ENCODE results near the gene NUDT4. TPM values are rescaled to one million over a fixed set of nuclear protein-coding genes. Genes with fewer than 3 reads are reported as not detected.
A peak's percentile ranks its signal among the peaks of the same experiment; 100 is the strongest.

The NUDT4 gene
- total RNA-seq, 1 donor from 2014 or later: 37.1 TPM

DNA sequence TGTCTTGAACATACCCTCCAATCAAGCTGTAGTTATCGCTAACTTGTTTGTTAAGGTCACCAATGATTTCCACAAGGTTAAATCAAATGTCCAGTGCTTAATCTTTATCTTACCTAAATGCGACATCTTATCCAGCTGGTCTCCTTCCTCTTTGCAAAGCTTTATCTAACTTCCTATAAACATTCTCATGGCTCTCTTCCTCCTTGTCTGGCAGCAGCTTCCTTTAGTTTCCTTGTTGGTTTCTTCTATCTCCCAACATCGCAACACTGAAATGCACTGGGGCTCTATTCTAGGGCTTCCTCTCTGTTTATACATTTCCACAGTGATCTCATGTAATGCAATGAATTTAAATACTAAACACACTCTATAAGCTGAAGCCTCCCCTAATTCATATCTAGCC is 35.3 kb downstream of the NUDT4 start:
- H3K4me3 ChIP-seq: no peak overlapping the region
- H3K27me3 ChIP-seq: no peaks in the 10 kb centered on the region
- peaks cover 60% of the 10 kb centered on the region for H3K4me1 ChIP-seq
- H3K27ac ChIP-seq: peak overlapping the region; percentile 7
- intact Hi-C loops (cut with DNase I): no loop called here
- no peaks in the 10 kb centered on the region for H3K36me3 ChIP-seq
- no peaks in the 10 kb centered on the region for H3K9me3 ChIP-seq
- no peak for DNase-seq (ENCODE audit: extremely low spot score in 2 of 2)
- TF ChIP-seq POLR2AphosphoS5 (IDR thresholded peaks at IDR 0.05; ENCODE audit: insufficient read depth in 1 of 2, low read depth in 1 of 2): no peak

- TF ChIP-seq, protein P1, sequence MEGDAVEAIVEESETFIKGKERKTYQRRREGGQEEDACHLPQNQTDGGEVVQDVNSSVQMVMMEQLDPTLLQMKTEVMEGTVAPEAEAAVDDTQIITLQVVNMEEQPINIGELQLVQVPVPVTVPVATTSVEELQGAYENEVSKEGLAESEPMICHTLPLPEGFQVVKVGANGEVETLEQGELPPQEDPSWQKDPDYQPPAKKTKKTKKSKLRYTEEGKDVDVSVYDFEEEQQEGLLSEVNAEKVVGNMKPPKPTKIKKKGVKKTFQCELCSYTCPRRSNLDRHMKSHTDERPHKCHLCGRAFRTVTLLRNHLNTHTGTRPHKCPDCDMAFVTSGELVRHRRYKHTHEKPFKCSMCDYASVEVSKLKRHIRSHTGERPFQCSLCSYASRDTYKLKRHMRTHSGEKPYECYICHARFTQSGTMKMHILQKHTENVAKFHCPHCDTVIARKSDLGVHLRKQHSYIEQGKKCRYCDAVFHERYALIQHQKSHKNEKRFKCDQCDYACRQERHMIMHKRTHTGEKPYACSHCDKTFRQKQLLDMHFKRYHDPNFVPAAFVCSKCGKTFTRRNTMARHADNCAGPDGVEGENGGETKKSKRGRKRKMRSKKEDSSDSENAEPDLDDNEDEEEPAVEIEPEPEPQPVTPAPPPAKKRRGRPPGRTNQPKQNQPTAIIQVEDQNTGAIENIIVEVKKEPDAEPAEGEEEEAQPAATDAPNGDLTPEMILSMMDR (IDR thresholded peaks at IDR 0.05): no peak
- TF ChIP-seq POLR2AphosphoS5 (IDR thresholded peaks at IDR 0.05; ENCODE audit: insufficient read depth in 1 of 2, low read depth in 1 of 2) (no peak), POLR2A (IDR thresholded peaks at IDR 0.05) (no peak)
- H3K9me3 ChIP-seq: no peaks in the 10 kb centered on the region
- intact Hi-C loops (cut with DNase I): loop anchor here (5.0 kb wide), 1 partner anchor 429 kb away; no protein-coding TSS in a partner anchor
- no peak overlapping the region for H3K4me3 ChIP-seq
- H3K36me3 ChIP-seq: no peaks in the 10 kb centered on the region
- no peaks in the 10 kb centered on the region for H3K27me3 ChIP-seq
- no peak overlapping the region for H3K27ac ChIP-seq
- DNase-seq (ENCODE audit: extremely low spot score in 2 of 2): no peak
- H3K4me1 ChIP-seq: peaks cover 55% of the 10 kb centered on the region
These were observed 38.2 kb downstream of the NUDT4 start for GRCh38 chr12:93415723-93416464.

GRCh38 chr12:93417967-93418480 is 40.3 kb downstream of the NUDT4 start:
- Histone ChIP-seq H3K27ac (no peak overlapping the region), H3K27me3 (no peaks in the 10 kb centered on the region), H3K4me1 (peaks cover 38% of the 10 kb centered on the region), H3K9me3 (no peaks in the 10 kb centered on the region), H3K36me3 (no peaks in the 10 kb centered on the region), H3K4me3 (no peak overlapping the region)
- TF ChIP-seq POLR2AphosphoS5 (IDR thresholded peaks at IDR 0.05; ENCODE audit: insufficient read depth in 1 of 2, low read depth in 1 of 2): no peak
- TF ChIP-seq POLR2A (IDR thresholded peaks at IDR 0.05): no peak
- TF ChIP-seq, protein P1 (IDR thresholded peaks at IDR 0.05): no peak
- no peak for DNase-seq (ENCODE audit: extremely low spot score in 2 of 2)
- intact Hi-C loops (cut with DNase I): loop anchor here (5.0 kb wide), 1 partner anchor 431 kb away; no protein-coding TSS in a partner anchor

DNA sequence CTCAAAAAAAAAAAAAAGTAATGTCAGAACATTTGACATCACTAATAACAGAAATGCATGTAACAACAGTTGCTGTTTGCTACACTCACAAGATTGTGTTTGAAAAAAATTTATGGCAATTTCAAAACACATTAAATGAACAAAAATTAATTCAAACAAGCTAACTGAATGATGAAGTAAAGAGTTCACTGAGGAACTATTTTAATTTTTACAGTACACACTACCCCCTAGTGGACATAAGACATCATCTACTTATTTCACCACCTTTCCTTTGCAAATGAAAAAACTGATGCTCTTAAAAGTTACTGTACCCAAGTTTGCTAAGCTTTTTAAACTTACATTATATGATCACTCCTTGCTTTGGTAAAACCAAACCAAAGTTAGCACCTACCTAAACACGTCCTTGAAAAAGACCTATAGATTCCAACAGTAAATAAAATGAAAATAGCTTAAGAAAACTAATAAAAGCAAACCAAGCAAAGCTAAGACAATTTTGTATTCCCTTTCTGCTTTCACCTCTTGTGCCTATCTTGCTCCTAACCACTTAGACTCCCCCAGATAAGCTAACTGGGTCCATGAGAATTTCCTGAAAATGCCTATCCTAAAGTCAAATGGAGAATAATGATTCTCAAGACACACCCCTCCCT is 41.8 kb downstream of the NUDT4 start:
- H3K36me3 ChIP-seq: no peaks in the 10 kb centered on the region
- H3K4me1 ChIP-seq: peaks cover 32% of the 10 kb centered on the region
- TF ChIP-seq, protein P1 (IDR thresholded peaks at IDR 0.05): peak in 2 of 3 experiments; percentile 37 to 64
- TF ChIP-seq POLR2AphosphoS5 (IDR thresholded peaks at IDR 0.05; ENCODE audit: insufficient read depth in 1 of 2, low read depth in 1 of 2): peak in 1 of 2 donors; percentile 23
- TF ChIP-seq POLR2A (IDR thresholded peaks at IDR 0.05): no peak
- no peak for DNase-seq (ENCODE audit: extremely low spot score in 2 of 2)
- intact Hi-C loops (cut with DNase I): loop anchor here (5.0 kb wide), 1 partner anchor 432 kb away; no protein-coding TSS in a partner anchor
- no peak overlapping the region for H3K4me3 ChIP-seq
- no peaks in the 10 kb centered on the region for H3K27me3 ChIP-seq
- H3K9me3 ChIP-seq: no peaks in the 10 kb centered on the region
- no peak overlapping the region for H3K27ac ChIP-seq

DNA sequence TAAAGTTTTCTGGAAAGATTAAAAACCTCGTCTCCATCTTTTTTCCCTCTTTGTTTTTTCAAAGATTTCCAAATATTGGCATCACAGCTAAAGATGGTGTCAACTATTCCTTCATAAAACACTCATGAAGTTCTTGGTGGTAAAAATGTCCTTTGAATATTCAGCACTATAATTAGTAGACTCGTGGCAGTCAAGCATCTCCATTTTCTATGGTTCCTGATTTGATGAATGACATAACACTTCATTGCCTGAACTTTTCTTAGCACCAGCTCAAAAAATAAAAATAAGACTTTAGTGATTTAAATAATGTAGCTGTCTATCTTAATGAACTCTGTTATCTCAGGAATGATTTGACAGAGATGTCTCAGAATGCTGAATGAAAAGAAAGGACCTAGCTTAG is 44.3 kb downstream of the NUDT4 start:
- DNase-seq (ENCODE audit: extremely low spot score in 2 of 2): no peak
- H3K27me3 ChIP-seq: no peaks in the 10 kb centered on the region
- no peak overlapping the region for H3K4me3 ChIP-seq
- TF ChIP-seq POLR2A (IDR thresholded peaks at IDR 0.05) (no peak), POLR2AphosphoS5 (IDR thresholded peaks at IDR 0.05; ENCODE audit: insufficient read depth in 1 of 2, low read depth in 1 of 2) (no peak)
- TF ChIP-seq, protein P1 (IDR thresholded peaks at IDR 0.05): no peak
- peaks cover 37% of the 10 kb centered on the region for H3K4me1 ChIP-seq
- intact Hi-C loops (cut with DNase I): no loop called here
- H3K9me3 ChIP-seq: no peaks in the 10 kb centered on the region
- no peaks in the 10 kb centered on the region for H3K36me3 ChIP-seq
- no peak overlapping the region for H3K27ac ChIP-seq

Data from vagina (tissue), 2 donors.